ENCODE data around the gene ZSWIM1.
A peak's percentile ranks its signal among the peaks of the same experiment; 100 is the strongest.

Gene ZSWIM1

DNA sequence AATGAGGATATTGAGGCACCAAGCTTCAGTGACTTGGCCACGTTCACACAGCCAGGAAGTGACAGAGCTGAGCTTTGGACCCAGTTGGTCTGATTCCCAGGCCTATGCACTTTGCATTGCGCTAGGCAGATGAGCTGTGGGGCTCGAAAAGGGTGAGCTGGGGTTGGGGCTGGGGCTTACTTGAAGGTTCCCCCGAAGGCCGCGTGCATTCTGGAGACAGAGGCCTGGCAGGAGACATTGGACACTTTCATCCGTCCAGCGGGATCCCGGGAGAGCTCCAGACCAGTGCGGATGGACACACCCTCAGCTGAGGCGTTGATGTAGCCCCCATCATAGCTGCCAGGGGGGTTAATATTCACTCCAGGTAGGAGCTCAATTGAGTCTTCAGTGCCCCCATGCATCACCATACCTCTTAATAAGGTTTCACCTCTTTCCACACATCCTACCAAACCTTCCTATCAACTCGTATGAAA is 28.3 kb downstream of the ZSWIM1 start:
- no peak for DNase-seq (ENCODE audit: low read depth)

DNA sequence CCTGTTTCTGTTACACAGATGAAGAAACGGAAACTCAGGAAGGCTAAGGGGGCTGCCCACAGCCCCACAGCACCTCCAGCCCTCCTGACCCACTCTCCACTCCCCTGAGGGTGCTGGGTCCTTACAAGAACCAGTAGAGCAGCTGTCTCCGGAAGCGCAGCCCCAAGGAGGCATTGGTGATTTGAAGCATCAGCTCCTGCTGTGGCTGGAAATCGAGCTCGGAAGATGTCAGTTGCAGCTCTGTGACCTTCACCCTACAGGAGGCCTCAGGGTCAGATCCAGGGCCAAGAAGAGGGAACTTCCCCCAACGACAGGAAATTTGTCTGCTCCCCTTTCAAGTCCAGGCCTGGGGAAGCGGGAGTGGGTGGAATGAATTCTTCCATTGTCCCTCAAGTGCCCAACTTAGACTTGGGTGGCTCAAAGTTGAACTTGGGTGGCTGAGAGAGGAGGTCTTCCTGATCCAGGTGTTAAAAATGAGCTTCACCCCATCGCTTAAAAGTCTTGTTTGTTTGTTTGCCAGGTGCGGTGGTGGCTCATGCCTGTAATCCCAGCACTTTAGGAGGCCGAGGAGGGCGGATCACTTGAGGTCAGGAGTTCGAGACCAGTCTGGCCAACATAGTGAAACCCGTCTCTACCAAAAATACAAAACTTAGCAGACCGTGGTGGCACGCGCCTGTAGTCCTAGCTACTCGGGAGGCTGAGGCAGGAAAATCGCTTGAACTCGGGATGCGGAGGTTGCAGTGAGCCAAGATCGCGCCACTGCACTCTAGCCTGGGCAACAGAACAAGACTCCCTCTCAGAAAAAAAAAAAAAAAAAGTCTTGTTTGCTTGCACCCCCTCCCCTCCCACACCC is 29.0 kb downstream of the ZSWIM1 start:
- DNase-seq (ENCODE audit: low read depth): no peak

DNA sequence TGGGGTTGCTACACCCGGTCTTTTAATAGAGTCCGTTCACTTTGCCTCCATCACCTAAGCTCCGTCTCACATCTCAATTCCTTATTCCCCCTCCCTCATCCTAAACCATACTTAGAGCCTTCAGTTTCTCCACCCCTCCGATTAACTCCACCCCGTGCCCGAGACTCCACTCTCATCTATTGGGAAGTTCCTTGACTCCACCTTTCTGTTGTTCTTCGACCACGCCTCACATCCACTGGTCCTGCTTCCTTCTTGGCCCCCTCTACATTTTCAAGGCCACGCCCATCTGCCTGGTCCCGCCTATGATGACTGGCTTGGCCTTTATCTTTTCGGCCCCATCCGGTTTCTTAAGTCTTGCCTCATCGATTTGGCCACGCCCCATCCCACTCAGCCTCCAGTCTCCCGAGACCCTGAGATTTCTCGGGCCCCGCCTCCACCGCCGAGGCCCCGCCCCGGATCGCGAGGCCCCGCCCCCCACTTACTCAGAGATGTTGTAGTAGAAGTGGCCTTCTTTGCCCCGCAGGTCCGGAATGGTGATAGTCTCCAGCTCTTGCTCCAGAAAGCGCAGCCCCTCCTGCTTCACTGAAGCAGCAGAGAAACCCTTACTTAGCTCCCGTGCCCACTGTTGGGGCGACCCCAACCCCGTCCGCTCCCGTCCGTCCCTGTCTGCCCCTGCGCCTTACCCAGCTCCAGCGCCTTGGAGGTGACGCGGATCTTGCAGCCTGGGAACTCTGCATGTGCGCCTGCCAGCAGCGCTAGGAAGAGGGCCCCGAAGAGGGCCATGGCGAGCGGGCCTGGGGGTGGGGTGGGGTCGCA is 29.9 kb downstream of the ZSWIM1 start:
- DNase-seq (ENCODE audit: low read depth): peak; percentile 66

DNA sequence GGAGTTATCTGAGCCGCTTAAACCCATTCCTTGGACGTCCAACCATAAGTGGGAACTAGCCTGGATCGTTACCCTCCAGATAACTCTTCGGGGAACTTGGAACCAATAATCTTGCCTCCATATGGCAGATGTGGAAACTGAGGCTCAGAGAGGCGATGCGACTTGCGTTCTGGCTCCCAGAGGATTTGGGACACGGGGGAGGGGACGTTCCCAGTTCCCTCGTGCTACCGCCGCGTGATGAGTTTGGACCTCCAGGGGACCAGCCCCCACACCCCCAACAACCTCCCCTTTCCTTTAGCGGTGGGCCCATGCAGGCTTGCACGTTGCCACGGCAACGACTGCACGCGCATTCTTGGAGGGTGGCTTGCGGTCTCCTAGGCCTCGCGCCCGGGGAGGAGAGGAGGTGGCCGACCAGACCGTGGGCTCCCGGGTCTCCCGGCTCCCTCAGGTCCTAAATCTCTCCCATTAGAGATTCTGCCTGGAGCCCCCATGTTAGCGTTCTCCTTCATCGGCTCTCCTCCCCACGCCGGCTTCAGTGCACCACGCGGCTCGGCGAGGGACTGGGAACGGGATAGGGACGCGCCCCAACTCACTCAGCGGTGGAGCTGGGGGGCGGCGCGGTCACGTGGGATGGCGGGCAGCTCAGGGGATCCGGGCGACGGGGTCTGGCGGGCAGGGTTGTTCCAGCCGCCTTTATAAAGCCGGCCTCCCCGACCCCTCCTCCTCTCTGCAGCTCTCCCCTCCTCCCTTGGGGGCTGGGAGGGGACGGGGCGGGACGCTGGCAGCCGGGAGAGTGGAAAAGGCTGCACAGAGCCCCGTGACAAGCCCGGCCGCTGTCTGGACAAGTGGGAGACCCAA is 30.7 kb downstream of the ZSWIM1 start, which contains the start of gene PLTP:
Gene PLTP (minus strand): TSS at position 670 of the 858 bp plus-strand sequence. CDS start 703 bp downstream, outside the sequence.
- no peak for DNase-seq (ENCODE audit: low read depth)

- no peak for DNase-seq (ENCODE audit: low read depth)
Measured at GRCh38 chr20:45912344-45912682, 31.3 kb downstream of the ZSWIM1 start.

DNA sequence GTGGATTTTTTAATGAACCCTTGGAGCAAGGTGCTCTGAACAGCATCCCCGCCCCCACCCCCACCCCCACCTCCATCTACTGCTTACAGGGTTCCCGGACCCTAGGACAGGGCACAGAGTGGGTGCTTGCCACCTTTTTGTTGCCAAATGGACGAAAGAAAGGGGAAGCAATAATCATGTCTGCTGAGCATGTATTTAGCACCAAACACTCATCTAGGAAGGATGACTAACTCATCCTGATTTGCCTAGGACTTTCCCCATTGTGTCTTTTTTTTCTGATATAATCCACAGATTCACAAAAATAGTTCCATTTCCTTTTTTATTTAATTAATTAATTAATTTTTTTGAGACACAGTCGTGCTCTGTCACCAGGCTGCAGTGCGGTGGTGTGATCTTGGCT is 32.1 kb downstream of the ZSWIM1 start:
- DNase-seq (ENCODE audit: low read depth): no peak

DNA sequence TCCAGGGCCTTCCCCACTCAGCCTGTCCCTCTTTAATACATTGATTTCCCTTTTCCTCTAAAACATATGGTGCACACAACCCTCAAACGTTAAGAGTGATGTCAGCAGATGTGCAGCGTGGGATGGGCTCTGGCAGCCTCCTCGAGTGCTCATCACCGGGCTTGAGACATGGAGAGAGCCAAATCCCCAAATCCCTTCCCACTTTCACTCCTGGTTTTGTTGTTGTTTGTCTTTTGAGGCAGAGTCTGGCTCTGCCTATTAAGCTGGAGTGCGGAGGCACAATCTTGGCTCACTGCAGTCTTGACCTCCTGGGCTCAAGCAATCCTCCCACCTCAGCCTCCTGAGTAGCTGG is 36.7 kb downstream of the ZSWIM1 start:
- DNase-seq (ENCODE audit: low read depth): no peak

- DNase-seq (ENCODE audit: low read depth): no peak
Measured at GRCh38 chr20:45918182-45918737, 37.2 kb downstream of the ZSWIM1 start.

DNA sequence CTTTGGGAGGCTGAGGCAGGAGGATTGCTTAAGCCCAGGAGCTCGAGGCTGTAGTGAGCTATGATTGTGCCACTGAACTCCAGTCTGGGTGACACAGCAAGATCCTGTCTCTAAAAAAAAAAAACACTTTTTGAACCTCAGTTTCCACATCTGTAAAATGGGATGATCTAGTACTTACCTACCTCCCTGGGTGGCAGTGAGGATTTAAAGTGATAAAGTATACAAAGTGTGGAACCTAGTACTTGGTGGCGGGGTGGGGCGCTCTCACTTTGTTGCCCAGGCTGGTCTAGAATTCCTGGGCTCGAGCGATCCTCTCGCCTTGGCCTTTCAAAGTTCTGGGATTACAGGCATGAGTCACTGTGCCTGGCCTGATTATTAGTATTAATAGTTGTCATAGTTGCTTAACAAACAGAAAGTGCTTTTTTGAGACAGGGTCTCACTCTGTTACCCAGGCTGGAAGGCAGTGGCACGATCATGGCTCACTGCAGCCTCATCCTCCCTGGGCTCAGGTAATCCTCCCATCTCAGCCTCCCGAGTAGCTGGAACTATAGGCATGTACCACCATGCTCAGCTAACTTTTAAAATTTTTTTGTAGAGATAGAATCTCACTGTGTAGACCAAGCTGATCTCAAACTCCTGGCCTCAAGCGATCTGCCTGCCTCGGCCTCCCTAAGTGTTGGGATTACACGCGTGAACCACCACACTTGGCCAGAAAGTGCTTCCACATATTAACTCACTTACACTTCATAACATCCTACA is 37.9 kb downstream of the ZSWIM1 start:
- DNase-seq (ENCODE audit: low read depth): no peak

DNA sequence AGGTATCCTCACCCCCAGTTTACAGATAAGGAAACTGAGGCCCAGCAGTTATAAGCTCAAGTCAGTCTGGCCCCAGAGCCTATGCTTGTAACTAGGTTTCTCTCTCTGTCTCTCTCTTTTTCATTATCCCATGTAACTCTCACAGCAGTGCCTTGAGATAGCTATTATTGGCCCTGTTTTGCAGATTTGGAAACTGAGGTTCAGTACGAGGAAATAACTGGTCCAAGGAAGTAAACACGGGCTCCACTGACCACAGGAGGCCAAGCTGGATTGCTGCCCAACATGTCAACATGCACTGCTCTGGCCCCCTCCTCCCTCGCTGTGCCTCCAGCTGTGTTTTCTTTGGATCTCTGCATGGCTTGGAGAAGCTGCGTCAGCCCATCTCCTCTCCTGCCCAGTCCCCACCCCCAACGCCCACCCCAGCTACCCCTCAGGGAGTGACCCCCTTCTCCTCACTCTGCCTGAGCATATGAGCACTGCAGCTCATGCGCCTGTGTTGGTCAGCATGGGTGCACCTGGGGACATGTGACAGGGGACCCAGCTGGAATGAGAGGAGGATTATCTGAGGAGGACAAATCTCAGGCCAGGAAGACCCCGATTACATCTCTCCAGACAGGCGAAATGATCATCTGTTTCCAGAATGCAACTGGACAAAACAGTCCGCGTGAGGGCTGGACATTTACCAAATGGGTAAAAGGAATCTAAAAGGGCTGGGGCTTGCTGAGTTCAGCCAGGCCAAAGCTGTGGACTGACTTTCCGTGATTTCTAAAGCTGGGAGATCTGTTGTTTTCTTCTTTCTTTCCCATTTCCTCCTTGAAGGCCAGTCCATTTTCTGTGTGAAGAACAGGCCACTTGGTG is 38.7 kb downstream of the ZSWIM1 start:
- DNase-seq (ENCODE audit: low read depth): no peak

- DNase-seq (ENCODE audit: low read depth): no peak
Measured at GRCh38 chr20:45920462-45921336, 39.7 kb downstream of the ZSWIM1 start.

- no peak for DNase-seq (ENCODE audit: low read depth)
Measured at GRCh38 chr20:45921337-45922189, 40.5 kb downstream of the ZSWIM1 start.

DNA sequence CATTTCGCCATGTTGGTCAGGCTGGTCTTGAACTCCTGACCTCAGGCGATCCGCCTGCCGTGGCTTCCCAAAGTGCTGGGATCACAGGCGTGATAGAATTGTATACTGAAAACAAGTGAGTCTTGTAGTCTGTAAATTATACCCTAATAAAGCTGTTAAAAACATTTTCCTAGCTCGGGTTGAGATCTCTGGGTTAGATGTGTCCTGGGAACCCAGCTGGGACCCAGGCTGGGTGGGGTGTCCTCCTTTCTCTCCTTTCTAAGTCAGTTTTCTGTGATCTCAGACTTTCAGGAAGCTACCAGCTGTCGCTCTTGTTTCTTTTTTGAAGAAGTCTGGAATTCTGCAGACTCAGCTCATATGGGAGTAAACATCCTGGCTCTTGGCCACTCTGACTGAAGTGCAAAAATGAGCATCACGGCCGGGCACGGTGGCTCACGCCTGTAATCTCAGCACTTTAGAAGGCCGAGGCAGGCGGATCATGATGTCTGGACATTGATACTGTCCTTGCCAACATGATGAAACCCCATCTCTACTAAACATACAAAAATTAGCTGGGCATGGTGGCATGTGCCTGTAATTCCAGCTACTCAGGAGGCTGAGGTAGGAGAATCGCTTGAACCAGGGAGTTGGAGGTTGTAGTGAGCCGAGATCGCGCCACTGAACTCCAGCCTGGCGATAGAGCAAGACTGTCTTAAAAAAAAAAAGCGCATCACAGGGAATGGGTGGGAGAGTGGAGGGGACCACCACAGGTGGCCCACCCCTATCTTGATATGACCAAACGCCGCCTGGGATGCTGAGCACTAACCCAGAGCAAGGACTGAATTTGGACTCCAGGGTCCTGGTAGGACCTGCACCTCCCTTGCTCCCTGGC is 43.6 kb downstream of the ZSWIM1 start:
- no peak for DNase-seq (ENCODE audit: low read depth)

DNA sequence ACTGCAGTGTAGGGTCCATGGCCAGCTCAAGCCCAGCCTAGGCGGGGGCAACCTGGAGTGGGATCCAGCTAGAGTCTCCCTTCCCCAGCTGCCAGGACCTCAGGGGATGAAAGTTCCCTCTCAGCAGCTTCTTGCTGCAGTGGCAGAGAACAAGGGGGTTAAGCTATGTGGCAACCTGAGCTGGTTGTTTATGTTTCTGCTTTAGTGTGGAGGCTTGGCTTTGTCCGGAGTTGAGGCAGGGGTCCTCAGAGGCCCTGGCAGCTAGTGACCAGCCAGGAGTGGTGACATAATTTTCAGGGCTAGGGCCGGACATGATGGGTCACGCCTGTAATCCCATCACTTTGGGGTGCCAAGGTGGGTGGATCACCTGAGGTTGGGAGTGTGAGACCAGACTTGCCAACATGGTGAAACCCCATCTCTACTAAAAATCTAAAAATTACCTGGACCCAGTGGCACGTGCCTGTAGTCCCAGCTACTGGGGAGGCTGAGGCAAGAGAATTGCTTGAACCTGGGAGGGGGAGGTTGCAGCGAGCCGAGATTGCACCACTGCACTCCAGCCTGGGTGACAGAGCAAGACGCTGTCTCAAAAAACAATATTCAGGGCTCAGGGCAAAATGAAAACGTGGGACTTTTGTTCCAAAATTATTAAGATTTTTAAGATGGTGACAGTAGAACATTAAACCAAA is 44.9 kb downstream of the ZSWIM1 start:
- no peak for DNase-seq (ENCODE audit: low read depth)

DNA sequence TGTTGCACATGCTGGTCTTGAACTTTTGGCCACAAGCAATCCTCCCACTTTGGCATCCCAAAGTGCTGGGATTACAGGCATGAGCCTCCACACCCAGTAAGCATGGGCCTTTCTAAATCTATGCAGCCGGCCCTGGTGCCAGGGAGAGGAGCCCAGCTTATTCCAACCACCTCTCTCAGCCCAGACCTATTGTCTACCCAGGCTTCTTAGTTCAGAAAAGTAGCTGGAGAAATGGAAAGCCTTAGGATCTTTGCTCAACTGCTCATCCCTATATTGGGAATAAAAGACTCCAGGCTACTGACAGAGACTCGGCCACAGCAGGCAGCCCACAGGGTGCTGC is 45.7 kb downstream of the ZSWIM1 start:
- DNase-seq (ENCODE audit: low read depth): no peak

DNA sequence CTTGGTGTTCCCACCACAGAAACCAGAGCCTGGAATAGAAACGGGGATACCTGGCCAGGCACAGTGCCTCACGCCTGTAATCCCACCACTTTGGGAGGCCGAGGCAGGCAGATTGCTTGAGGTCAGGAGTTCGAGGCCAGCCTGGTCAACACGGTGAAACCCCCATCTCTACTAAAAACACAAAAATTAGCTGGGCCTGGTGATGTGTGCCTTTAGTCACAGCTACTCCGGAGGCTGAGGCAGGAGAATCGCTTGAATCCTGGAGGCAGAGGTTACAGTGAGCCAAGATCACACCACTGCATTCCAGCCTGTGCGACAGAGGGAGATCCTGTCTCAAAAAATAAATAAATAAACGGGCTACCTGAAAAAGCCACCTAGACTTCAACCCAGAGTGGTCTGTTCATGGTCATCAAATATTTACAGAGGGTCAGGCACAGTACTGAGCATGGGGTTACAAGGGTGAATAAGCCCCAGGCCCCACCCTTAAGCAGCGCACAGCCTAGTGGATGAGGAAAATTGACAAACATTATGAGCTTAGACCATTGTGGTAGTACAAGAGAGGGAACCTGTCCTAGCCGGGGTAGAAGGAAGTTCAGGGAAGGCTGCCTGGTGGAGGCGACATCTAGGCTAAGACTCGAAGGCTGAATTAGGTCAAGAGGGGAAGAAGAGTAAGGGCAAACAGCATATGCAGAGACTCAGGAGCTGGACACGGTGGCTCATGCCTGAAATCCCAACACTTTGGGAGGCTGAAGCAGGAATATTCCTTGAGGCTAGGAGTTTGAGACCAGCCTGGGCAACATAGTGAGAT is 46.2 kb downstream of the ZSWIM1 start:
- no peak for DNase-seq (ENCODE audit: low read depth)
